ENCODE measurements around the gene KIF4A. TPM values are rescaled to one million over a fixed set of nuclear protein-coding genes. Genes with fewer than 3 reads are reported as not detected.

Gene KIF4A
- total RNA-seq, 1 experiment from 2014 or later, result 40.3 TPM

DNA sequence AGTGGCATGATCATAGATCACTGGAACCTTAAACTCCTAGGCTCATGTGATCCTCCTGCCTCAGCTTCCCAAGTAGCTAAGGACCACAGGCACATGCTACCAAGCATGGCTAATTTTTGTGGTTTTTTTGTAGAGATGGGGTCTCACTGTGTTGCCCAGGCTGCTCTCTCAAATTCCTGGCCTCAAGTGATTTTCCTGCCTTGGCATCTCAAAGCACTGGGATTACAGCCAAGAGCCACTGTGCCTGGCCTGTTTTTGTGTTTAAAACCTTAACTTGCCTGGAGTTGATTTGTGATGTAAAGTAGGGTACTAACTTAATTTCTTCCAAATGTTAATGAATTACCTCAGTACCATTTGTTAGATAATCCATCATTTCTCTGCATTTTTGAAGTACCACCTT is 177.1 kb downstream of the KIF4A start:
- CTCF ChIA-PET, result no interaction called here
- TF ChIP-seq EZH2 (IDR thresholded peaks at IDR 0.05), result no peak
- TF ChIP-seq, protein P1, sequence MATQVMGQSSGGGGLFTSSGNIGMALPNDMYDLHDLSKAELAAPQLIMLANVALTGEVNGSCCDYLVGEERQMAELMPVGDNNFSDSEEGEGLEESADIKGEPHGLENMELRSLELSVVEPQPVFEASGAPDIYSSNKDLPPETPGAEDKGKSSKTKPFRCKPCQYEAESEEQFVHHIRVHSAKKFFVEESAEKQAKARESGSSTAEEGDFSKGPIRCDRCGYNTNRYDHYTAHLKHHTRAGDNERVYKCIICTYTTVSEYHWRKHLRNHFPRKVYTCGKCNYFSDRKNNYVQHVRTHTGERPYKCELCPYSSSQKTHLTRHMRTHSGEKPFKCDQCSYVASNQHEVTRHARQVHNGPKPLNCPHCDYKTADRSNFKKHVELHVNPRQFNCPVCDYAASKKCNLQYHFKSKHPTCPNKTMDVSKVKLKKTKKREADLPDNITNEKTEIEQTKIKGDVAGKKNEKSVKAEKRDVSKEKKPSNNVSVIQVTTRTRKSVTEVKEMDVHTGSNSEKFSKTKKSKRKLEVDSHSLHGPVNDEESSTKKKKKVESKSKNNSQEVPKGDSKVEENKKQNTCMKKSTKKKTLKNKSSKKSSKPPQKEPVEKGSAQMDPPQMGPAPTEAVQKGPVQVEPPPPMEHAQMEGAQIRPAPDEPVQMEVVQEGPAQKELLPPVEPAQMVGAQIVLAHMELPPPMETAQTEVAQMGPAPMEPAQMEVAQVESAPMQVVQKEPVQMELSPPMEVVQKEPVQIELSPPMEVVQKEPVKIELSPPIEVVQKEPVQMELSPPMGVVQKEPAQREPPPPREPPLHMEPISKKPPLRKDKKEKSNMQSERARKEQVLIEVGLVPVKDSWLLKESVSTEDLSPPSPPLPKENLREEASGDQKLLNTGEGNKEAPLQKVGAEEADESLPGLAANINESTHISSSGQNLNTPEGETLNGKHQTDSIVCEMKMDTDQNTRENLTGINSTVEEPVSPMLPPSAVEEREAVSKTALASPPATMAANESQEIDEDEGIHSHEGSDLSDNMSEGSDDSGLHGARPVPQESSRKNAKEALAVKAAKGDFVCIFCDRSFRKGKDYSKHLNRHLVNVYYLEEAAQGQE (IDR thresholded peaks at IDR 0.05; ENCODE audit: low read depth), result no peak
- TF ChIP-seq SRF (IDR thresholded peaks at IDR 0.05; ENCODE audit: low read depth), result no peak
- TF ChIP-seq ZFX (IDR thresholded peaks at IDR 0.05), result no peak
- TF ChIP-seq SIN3A (IDR thresholded peaks at IDR 0.05; ENCODE audit: low read depth), result no peak
- TF ChIP-seq, protein P2, sequence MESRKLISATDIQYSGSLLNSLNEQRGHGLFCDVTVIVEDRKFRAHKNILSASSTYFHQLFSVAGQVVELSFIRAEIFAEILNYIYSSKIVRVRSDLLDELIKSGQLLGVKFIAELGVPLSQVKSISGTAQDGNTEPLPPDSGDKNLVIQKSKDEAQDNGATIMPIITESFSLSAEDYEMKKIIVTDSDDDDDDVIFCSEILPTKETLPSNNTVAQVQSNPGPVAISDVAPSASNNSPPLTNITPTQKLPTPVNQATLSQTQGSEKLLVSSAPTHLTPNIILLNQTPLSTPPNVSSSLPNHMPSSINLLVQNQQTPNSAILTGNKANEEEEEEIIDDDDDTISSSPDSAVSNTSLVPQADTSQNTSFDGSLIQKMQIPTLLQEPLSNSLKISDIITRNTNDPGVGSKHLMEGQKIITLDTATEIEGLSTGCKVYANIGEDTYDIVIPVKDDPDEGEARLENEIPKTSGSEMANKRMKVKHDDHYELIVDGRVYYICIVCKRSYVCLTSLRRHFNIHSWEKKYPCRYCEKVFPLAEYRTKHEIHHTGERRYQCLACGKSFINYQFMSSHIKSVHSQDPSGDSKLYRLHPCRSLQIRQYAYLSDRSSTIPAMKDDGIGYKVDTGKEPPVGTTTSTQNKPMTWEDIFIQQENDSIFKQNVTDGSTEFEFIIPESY (IDR thresholded peaks at IDR 0.05; ENCODE audit: extremely low read depth, insufficient replicate concordance, low read length), result no peak
- TF ChIP-seq CBX3 (IDR thresholded peaks at IDR 0.05; ENCODE audit: low read depth), result no peak
- TF ChIP-seq YY1 (IDR thresholded peaks at IDR 0.05; ENCODE audit: extremely low read depth, insufficient replicate concordance, low read depth, low read length), result no peak
- TF ChIP-seq, protein P3, sequence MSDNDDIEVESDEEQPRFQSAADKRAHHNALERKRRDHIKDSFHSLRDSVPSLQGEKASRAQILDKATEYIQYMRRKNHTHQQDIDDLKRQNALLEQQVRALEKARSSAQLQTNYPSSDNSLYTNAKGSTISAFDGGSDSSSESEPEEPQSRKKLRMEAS (IDR thresholded peaks at IDR 0.05), result no peak
- no peak for TF ChIP-seq POLR2AphosphoS5 (IDR thresholded peaks at IDR 0.05; ENCODE audit: low read depth, low read length)
- TF ChIP-seq FOSL1 (IDR thresholded peaks at IDR 0.05; ENCODE audit: low read depth), result no peak
- no peak for TF ChIP-seq POLR2A (IDR thresholded peaks at IDR 0.05; ENCODE audit: borderline replicate concordance, extremely low read depth, insufficient read depth, insufficient read length)
- no peak for TF ChIP-seq ELF1 (IDR thresholded peaks at IDR 0.05; ENCODE audit: borderline replicate concordance, low read depth)
- TF ChIP-seq RAD21 (IDR thresholded peaks at IDR 0.05; ENCODE audit: low read depth), result no peak
- TF ChIP-seq TCF7L2 (IDR thresholded peaks at IDR 0.05; ENCODE audit: borderline replicate concordance, extremely low read depth, insufficient read depth, insufficient read length), result no peak
- no peak for TF ChIP-seq SP1 (IDR thresholded peaks at IDR 0.05; ENCODE audit: low read depth)
- Histone ChIP-seq H3K27ac (ENCODE audit: low read depth, low read length) (no peak overlapping the region), H3K27me3 (ENCODE audit: insufficient read depth, low read length) (no peaks in the 10 kb centered on the region), H3K9me3 (ENCODE audit: control insufficient read depth in 1 of 2, insufficient read depth in 1 of 2, low read depth in 1 of 2, low read length in 2 of 2) (no peaks in the 10 kb centered on the region), H3K4me2 (ENCODE audit: low read length) (no peak overlapping the region), H3K36me3 (ENCODE audit: control insufficient read depth in 1 of 2, insufficient read depth in 2 of 2, low read length in 2 of 2) (no peaks in the 10 kb centered on the region), H3K9me2 (ENCODE audit: insufficient read depth) (no peaks in the 10 kb centered on the region), H3K9ac (ENCODE audit: low read length) (no peak overlapping the region), H2AFZ (ENCODE audit: low read depth, low read length, poor library complexity, severe bottlenecking) (no peak overlapping the region), H4K20me1 (ENCODE audit: insufficient read depth) (no peaks in the 10 kb centered on the region), H3K4me1 (ENCODE audit: control insufficient read depth in 1 of 2, insufficient read depth in 2 of 2, low read length in 2 of 2) (peaks cover 14 to 16% of the 10 kb centered on the region in 2 experiments), H3K79me2 (ENCODE audit: insufficient read depth, low read length) (peaks cover 8% of the 10 kb centered on the region), H3K4me3 (replicated peaks in 1 of 2; ENCODE audit: low read depth in 1 of 2, low read length in 2 of 2) (no peak overlapping the region)
- ATAC-seq, result no peak
- DNase-seq (ENCODE audit: low read depth, low spot score), result no peak
- no TSS peak for BruUV-seq (replicated peaks)
- intact Hi-C loops (cut with micrococcal nuclease), result no loop called here
- POLR2A ChIA-PET, result no interaction called here
- RAD21 ChIA-PET (ENCODE audit: low non-redundant PET in 1 of 2, low total read pairs in 2 of 2, uncharacterized antibody in 2 of 2, unreplicated experiment in 2 of 2), result no interaction called here

All from HCT116 (cell line).